ENCODE results near the gene PAQR9. TPM values are rescaled to one million over a fixed set of nuclear protein-coding genes. Genes with fewer than 3 reads are reported as not detected.

PAQR9 gene
- total RNA-seq, 1 experiment from 2014 or later: not detected

DNA sequence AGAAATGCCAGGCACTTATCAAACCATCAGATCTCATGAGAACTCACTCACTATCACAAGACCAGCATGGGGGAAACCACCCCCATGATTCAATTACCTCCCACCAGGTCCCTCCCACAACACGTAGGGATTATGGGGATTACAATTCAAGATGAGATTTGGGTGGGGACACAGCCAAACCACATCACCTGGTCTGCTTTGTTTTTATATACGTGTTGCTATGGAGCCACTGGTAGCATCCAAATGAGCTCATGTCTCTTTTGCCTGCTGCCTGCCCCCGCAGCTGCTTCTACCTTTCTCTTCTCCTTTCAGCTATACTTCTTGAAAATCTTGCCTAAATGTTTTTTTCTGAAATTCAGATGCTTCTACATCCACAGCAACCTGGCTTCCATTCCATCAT is 47.8 kb downstream of the PAQR9 start:
- intact Hi-C loops (cut with micrococcal nuclease; ENCODE audit: unreplicated experiment): no loop called here
- BruUV-seq (replicated peaks): no TSS peak
- H3K4me1 Mint-ChIP-seq (ENCODE audit: low read depth, unreplicated experiment): no peaks in the 10 kb centered on the region
- no peak overlapping the region for H3K4me3 Mint-ChIP-seq (ENCODE audit: unreplicated experiment)
- no peak overlapping the region for H3K27ac Mint-ChIP-seq (ENCODE audit: unreplicated experiment)
- H3K27me3 Mint-ChIP-seq (ENCODE audit: insufficient read depth, unreplicated experiment): peaks cover 12% of the 10 kb centered on the region
- no peaks in the 10 kb centered on the region for H3K27me3 ChIP-seq (replicated peaks; ENCODE audit: control insufficient read depth, insufficient read depth, low read length)
- H3K4me3 ChIP-seq (ENCODE audit: low read depth, low read length): no peak overlapping the region
- no peaks in the 10 kb centered on the region for H3K36me3 ChIP-seq (ENCODE audit: control insufficient read depth, insufficient read depth, low read length)
- ChIA-PET CTCF (no interaction called here), POLR2A (no interaction called here)
- H3K4me1 ChIP-seq: no peaks in the 10 kb centered on the region
- DNase-seq: no peak
- H3K9me3 Mint-ChIP-seq (ENCODE audit: unreplicated experiment): no peaks in the 10 kb centered on the region
- TF ChIP-seq, protein P1, sequence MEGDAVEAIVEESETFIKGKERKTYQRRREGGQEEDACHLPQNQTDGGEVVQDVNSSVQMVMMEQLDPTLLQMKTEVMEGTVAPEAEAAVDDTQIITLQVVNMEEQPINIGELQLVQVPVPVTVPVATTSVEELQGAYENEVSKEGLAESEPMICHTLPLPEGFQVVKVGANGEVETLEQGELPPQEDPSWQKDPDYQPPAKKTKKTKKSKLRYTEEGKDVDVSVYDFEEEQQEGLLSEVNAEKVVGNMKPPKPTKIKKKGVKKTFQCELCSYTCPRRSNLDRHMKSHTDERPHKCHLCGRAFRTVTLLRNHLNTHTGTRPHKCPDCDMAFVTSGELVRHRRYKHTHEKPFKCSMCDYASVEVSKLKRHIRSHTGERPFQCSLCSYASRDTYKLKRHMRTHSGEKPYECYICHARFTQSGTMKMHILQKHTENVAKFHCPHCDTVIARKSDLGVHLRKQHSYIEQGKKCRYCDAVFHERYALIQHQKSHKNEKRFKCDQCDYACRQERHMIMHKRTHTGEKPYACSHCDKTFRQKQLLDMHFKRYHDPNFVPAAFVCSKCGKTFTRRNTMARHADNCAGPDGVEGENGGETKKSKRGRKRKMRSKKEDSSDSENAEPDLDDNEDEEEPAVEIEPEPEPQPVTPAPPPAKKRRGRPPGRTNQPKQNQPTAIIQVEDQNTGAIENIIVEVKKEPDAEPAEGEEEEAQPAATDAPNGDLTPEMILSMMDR (IDR thresholded peaks at IDR 0.05; ENCODE audit: insufficient read depth in 1 of 2, low read depth in 1 of 2, low read length in 1 of 2, severe bottlenecking in 1 of 2, unreplicated experiment in 1 of 2): no peak
- no peaks in the 10 kb centered on the region for H3K36me3 Mint-ChIP-seq (ENCODE audit: insufficient read depth, unreplicated experiment)
- no peaks in the 10 kb centered on the region for H3K9me3 ChIP-seq

DNA sequence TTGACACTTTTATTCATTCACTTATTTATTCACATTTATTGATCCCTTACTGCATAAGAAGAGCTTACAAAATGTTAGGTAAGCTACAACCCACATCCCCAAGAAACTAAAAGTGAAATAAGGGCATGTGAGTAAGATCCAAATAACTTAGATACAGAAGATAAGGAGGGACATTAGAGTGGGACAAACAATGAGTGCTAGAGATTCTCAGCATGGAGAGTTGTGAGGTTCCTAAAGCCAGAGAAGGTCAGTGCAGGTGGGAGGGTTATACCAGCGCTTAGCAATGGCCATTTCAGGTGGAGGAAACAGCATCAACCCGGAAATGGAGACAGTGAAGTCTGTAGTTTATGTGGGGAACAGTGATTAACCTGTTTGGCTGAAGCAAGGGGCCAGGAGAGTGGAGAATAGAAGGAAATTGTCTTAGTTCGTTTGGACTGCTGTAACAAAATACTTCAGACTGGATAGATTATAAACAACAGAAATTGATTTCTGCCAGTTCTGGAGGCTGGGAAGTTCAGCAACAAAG is 49.1 kb downstream of the PAQR9 start:
- BruUV-seq (replicated peaks): no TSS peak
- Mint-ChIP-seq H3K27me3 (ENCODE audit: insufficient read depth, unreplicated experiment) (peaks cover 12% of the 10 kb centered on the region), H3K4me1 (ENCODE audit: low read depth, unreplicated experiment) (no peaks in the 10 kb centered on the region), H3K9me3 (ENCODE audit: unreplicated experiment) (no peaks in the 10 kb centered on the region), H3K4me3 (ENCODE audit: unreplicated experiment) (no peak overlapping the region), H3K27ac (ENCODE audit: unreplicated experiment) (no peak overlapping the region), H3K36me3 (ENCODE audit: insufficient read depth, unreplicated experiment) (no peaks in the 10 kb centered on the region)
- Histone ChIP-seq H3K4me3 (ENCODE audit: low read depth, low read length) (no peak overlapping the region), H3K36me3 (ENCODE audit: control insufficient read depth, insufficient read depth, low read length) (no peaks in the 10 kb centered on the region), H3K4me1 (no peaks in the 10 kb centered on the region), H3K27me3 (replicated peaks; ENCODE audit: control insufficient read depth, insufficient read depth, low read length) (no peaks in the 10 kb centered on the region), H3K9me3 (no peaks in the 10 kb centered on the region)
- ChIA-PET CTCF (no interaction called here), POLR2A (no interaction called here)
- TF ChIP-seq, protein P1 (IDR thresholded peaks at IDR 0.05; ENCODE audit: insufficient read depth in 1 of 2, low read depth in 1 of 2, low read length in 1 of 2, severe bottlenecking in 1 of 2, unreplicated experiment in 1 of 2): no peak
- no peak for DNase-seq
- intact Hi-C loops (cut with micrococcal nuclease; ENCODE audit: unreplicated experiment): no loop called here

DNA sequence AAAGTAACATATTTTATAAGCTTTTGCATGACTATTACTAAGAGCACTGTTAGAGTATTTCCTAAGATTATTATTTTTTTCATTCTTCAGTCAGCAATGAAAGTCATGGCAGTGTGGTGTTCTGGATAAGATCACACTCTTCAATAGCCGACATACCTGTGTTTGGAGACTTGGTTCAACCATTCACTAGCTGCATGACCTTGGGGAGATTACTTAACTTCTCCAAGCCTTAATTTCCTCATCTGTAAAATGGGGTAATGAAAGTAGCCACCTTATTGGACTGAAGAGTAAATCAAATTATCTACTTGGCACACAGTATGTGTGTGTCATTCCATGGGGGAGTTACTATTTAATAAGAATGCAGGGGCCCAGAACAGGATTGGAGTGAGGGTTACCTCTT is 50.0 kb downstream of the PAQR9 start:
- no TSS peak for BruUV-seq (replicated peaks)
- H3K9me3 Mint-ChIP-seq (ENCODE audit: unreplicated experiment): no peaks in the 10 kb centered on the region
- TF ChIP-seq, protein P1 (IDR thresholded peaks at IDR 0.05; ENCODE audit: insufficient read depth in 1 of 2, low read depth in 1 of 2, low read length in 1 of 2, severe bottlenecking in 1 of 2, unreplicated experiment in 1 of 2): no peak
- Histone ChIP-seq H3K9me3 (no peaks in the 10 kb centered on the region), H3K4me1 (no peaks in the 10 kb centered on the region), H3K36me3 (ENCODE audit: control insufficient read depth, insufficient read depth, low read length) (no peaks in the 10 kb centered on the region), H3K27me3 (replicated peaks; ENCODE audit: control insufficient read depth, insufficient read depth, low read length) (no peaks in the 10 kb centered on the region), H3K4me3 (ENCODE audit: low read depth, low read length) (no peak overlapping the region)
- DNase-seq: no peak
- intact Hi-C loops (cut with micrococcal nuclease; ENCODE audit: unreplicated experiment): no loop called here
- H3K27ac Mint-ChIP-seq (ENCODE audit: unreplicated experiment): no peak overlapping the region
- ChIA-PET CTCF (no interaction called here), POLR2A (no interaction called here)
- H3K36me3 Mint-ChIP-seq (ENCODE audit: insufficient read depth, unreplicated experiment): no peaks in the 10 kb centered on the region
- H3K4me1 Mint-ChIP-seq (ENCODE audit: low read depth, unreplicated experiment): no peaks in the 10 kb centered on the region
- no peak overlapping the region for H3K4me3 Mint-ChIP-seq (ENCODE audit: unreplicated experiment)
- H3K27me3 Mint-ChIP-seq (ENCODE audit: insufficient read depth, unreplicated experiment): peaks cover 17% of the 10 kb centered on the region

All from Caco-2 (cell line).